Measurements from ENCODE around the gene FBXL17.

FBXL17 gene

GRCh38 chr5:108384741-108385140, 2.8 kb upstream of the FBXL17 start:
- TF ChIP-seq CTCF (IDR thresholded peaks at IDR 0.05; ENCODE audit: low read depth, low read length, missing control alignments), result no peak
- H3K4me3 ChIP-seq (ENCODE audit: low read depth, low read length), result no peak overlapping the region
- DNase-seq (ENCODE audit: low read depth), result no peak

- DNase-seq (ENCODE audit: low read depth), result no peak
- H3K4me3 ChIP-seq (ENCODE audit: low read depth, low read length), result peak overlapping the region; percentile 63
- no peak for TF ChIP-seq CTCF (IDR thresholded peaks at IDR 0.05; ENCODE audit: low read depth, low read length, missing control alignments)
Observed at GRCh38 chr5:108382784-108383330, 959 bp upstream of the FBXL17 start.

GRCh38 chr5:108381350-108381953, 446 bp downstream of the FBXL17 start:
- DNase-seq (ENCODE audit: low read depth), result peak; percentile 33
- no peak for TF ChIP-seq CTCF (IDR thresholded peaks at IDR 0.05; ENCODE audit: low read depth, low read length, missing control alignments)
- H3K4me3 ChIP-seq (ENCODE audit: low read depth, low read length), result peak overlapping the region; percentile 63

GRCh38 chr5:108380531-108381349, 1.2 kb downstream of the FBXL17 start:
- DNase-seq (ENCODE audit: low read depth), result peak; percentile 53
- no peak for TF ChIP-seq CTCF (IDR thresholded peaks at IDR 0.05; ENCODE audit: low read depth, low read length, missing control alignments)
- peak overlapping the region; percentile 63 for H3K4me3 ChIP-seq (ENCODE audit: low read depth, low read length)

- no peak for DNase-seq (ENCODE audit: low read depth)
- peak overlapping the region; percentile 63 for H3K4me3 ChIP-seq (ENCODE audit: low read depth, low read length)
- no peak for TF ChIP-seq CTCF (IDR thresholded peaks at IDR 0.05; ENCODE audit: low read depth, low read length, missing control alignments)
Observed at GRCh38 chr5:108379722-108380530, 2.0 kb downstream of the FBXL17 start.

GRCh38 chr5:108375768-108376167, 6.1 kb downstream of the FBXL17 start:
- no peak overlapping the region for H3K4me3 ChIP-seq (ENCODE audit: low read depth, low read length)
- DNase-seq (ENCODE audit: low read depth), result no peak
- TF ChIP-seq CTCF (IDR thresholded peaks at IDR 0.05; ENCODE audit: low read depth, low read length, missing control alignments), result no peak

All from GM12864 (cell line).